HEK293 (cell line): ENCODE data around the gene SLC7A9.

Source experiments
- CTCF ChIA-PET: fragments of 350-600 bp; formaldehyde crosslinking; extraction: SDS; loops from one replicate; lab custom pipeline; 2021; ENCODE audit warnings: antibody characterized with exemption; lab: Yijun Ruan, JAX
- POLR2A ChIA-PET: fragments of 300-600 bp; formaldehyde crosslinking; extraction: SDS; loops from one replicate; lab custom pipeline; 2020; ENCODE audit warnings: antibody characterized with exemption, inconsistent platforms; lab: Yijun Ruan, JAX
- H3K27ac ChIP-seq: fragments of 200-500 bp; sonication (Bioruptor generic); 2 replicates; pipeline ENCODE4 v1.5.1; 2014; ENCODE audit warnings: low read depth, low read length, control low read depth, inconsistent platforms; ENCODE audit errors: extremely low read depth
- H3K36me3 ChIP-seq, 2 experiments: fragments of 200-500 bp in 1 of 2; sonication (Bioruptor generic) in 1 of 2; 1 replicate in 1 of 2; 2 replicates in 1 of 2; pipeline ENCODE4 v1.5.1; 2014 to 2017; ENCODE audit warnings: inconsistent platforms in 2 of 2, low read length in 2 of 2; ENCODE audit not compliant: control insufficient read depth in 2 of 2, insufficient read depth in 1 of 2
- H3K4me1 ChIP-seq: fragments of 200-500 bp; sonication (Bioruptor generic); 2 replicates; pipeline ENCODE4 v1.5.1; 2014; ENCODE audit warnings: mild to moderate bottlenecking, low read length, inconsistent platforms; ENCODE audit not compliant: control insufficient read depth, insufficient read depth
- H3K4me3 ChIP-seq: 2 replicates; pipeline ENCODE4 v1.5.1; 2011; ENCODE audit warnings: low read depth, mild to moderate bottlenecking, control low read depth, low read length, moderate library complexity
- H3K9me3 ChIP-seq: fragments of 200-500 bp; sonication (Bioruptor generic); 2 replicates; pipeline ENCODE4 v1.5.1; 2014; ENCODE audit warnings: low read depth, low read length, inconsistent platforms; ENCODE audit not compliant: control insufficient read depth, insufficient read depth
- KLF16 ChIP-seq: fragments of 450-650 bp; formaldehyde crosslinking; IDR thresholded peaks from 2 replicates; pipeline ENCODE4 v1.5.1; 2017; ENCODE audit warnings: missing biosample characterization, missing genetic modification characterization
- MEIS1 ChIP-seq: sonication (generic); formaldehyde crosslinking; IDR thresholded peaks from 2 replicates; pipeline ENCODE4 v1.8.1; 2022; ENCODE audit warnings: missing genetic modification reagents, mild to moderate bottlenecking, borderline replicate concordance
- PRDM4 ChIP-seq: fragments of 450-650 bp; formaldehyde crosslinking; IDR thresholded peaks from 2 replicates; pipeline ENCODE4 v1.5.1; 2017; ENCODE audit warnings: missing biosample characterization, missing genetic modification characterization
- SCRT2 ChIP-seq: fragments of 450-650 bp; formaldehyde crosslinking; IDR thresholded peaks from 2 replicates; pipeline ENCODE4 v1.5.1; 2016; ENCODE audit warnings: missing biosample characterization, missing genetic modification characterization
- ZBTB1 ChIP-seq: fragments of 450-650 bp; formaldehyde crosslinking; IDR thresholded peaks from 2 replicates; pipeline ENCODE4 v1.5.1; 2016; ENCODE audit warnings: missing biosample characterization, missing genetic modification characterization
- ZBTB10 ChIP-seq: fragments of 450-650 bp; formaldehyde crosslinking; IDR thresholded peaks from 2 replicates; pipeline ENCODE4 v1.5.1; 2016; ENCODE audit warnings: missing biosample characterization, missing genetic modification characterization
- ZBTB17 ChIP-seq: fragments of 450-650 bp; formaldehyde crosslinking; IDR thresholded peaks from 2 replicates; pipeline ENCODE4 v1.5.1; 2016; ENCODE audit warnings: missing biosample characterization, missing genetic modification characterization
- ZBTB7A ChIP-seq: fragments of 450-650 bp; formaldehyde crosslinking; IDR thresholded peaks from 2 replicates; pipeline ENCODE4 v1.5.1; 2016; ENCODE audit warnings: low read depth, missing biosample characterization, missing genetic modification characterization
- ZFHX2 ChIP-seq: fragments of 450-650 bp; formaldehyde crosslinking; conservative IDR thresholded peaks from 2 replicates; pipeline ENCODE4 v1.5.1; 2016; ENCODE audit warnings: missing biosample characterization, missing genetic modification characterization
- ZNF10 ChIP-seq: fragments of 450-650 bp; formaldehyde crosslinking; IDR thresholded peaks from 2 replicates; pipeline ENCODE4 v1.5.1; 2017; ENCODE audit warnings: missing biosample characterization, missing genetic modification characterization
- ZNF132 ChIP-seq: fragments of 450-650 bp; formaldehyde crosslinking; IDR thresholded peaks from 2 replicates; pipeline ENCODE4 v1.5.1; 2017; ENCODE audit warnings: missing biosample characterization, missing genetic modification characterization, borderline replicate concordance
- ZNF202 ChIP-seq: fragments of 450-650 bp; formaldehyde crosslinking; IDR thresholded peaks from 2 replicates; pipeline ENCODE4 v1.5.1; 2016; ENCODE audit warnings: missing biosample characterization, missing genetic modification characterization, borderline replicate concordance
- ZNF211 ChIP-seq: fragments of 450-650 bp; formaldehyde crosslinking; IDR thresholded peaks from 2 replicates; pipeline ENCODE4 v1.5.1; 2016; ENCODE audit warnings: low read depth, missing biosample characterization, missing genetic modification characterization
- ZNF280C ChIP-seq: fragments of 450-650 bp; formaldehyde crosslinking; IDR thresholded peaks from 2 replicates; pipeline ENCODE4 v1.5.1; 2016; ENCODE audit warnings: missing biosample characterization, missing genetic modification characterization
- ZNF37A ChIP-seq: fragments of 450-650 bp; IDR thresholded peaks from 2 replicates; pipeline ENCODE4 v1.5.1; 2018; ENCODE audit warnings: missing biosample characterization, missing genetic modification characterization
- ZNF391 ChIP-seq: fragments of 450-650 bp; formaldehyde crosslinking; IDR thresholded peaks from 2 replicates; pipeline ENCODE4 v1.5.1; 2016; ENCODE audit warnings: low read depth, missing biosample characterization, missing genetic modification characterization, borderline replicate concordance
- ZNF394 ChIP-seq: fragments of 450-650 bp; formaldehyde crosslinking; IDR thresholded peaks from 2 replicates; pipeline ENCODE4 v1.5.1; 2016; ENCODE audit warnings: missing biosample characterization, missing genetic modification characterization, mild to moderate bottlenecking, moderate library complexity, borderline replicate concordance
- ZNF514 ChIP-seq: fragments of 450-650 bp; formaldehyde crosslinking; IDR thresholded peaks from 2 replicates; pipeline ENCODE4 v1.5.1; 2016; ENCODE audit warnings: missing biosample characterization, missing genetic modification characterization
- ZNF624 ChIP-seq: fragments of 450-650 bp; formaldehyde crosslinking; IDR thresholded peaks from 2 replicates; pipeline ENCODE4 v1.5.1; 2017; ENCODE audit warnings: missing biosample characterization, missing genetic modification characterization
- ZNF701 ChIP-seq: fragments of 450-650 bp; formaldehyde crosslinking; IDR thresholded peaks from 2 replicates; pipeline ENCODE4 v1.5.1; 2016; ENCODE audit warnings: missing biosample characterization, missing genetic modification characterization
- ZNF792 ChIP-seq: fragments of 450-650 bp; formaldehyde crosslinking; IDR thresholded peaks from 2 replicates; pipeline ENCODE4 v1.5.1; 2016; ENCODE audit warnings: missing biosample characterization, missing genetic modification characterization
- TF ChIP-seq, protein P1 (sequence below): fragments of 450-650 bp; IDR thresholded peaks from 2 replicates; pipeline ENCODE4 v1.5.1; 2018; ENCODE audit warnings: missing biosample characterization, missing genetic modification characterization
- TF ChIP-seq, protein P2 (sequence below): fragments of 450-650 bp; formaldehyde crosslinking; IDR thresholded peaks from 2 replicates; pipeline ENCODE4 v1.5.1; 2017; ENCODE audit warnings: missing biosample characterization, missing genetic modification characterization
- TF ChIP-seq, protein P3 (sequence below): fragments of 450-650 bp; formaldehyde crosslinking; IDR thresholded peaks from 2 replicates; pipeline ENCODE4 v1.5.1; 2016; ENCODE audit warnings: missing biosample characterization, missing genetic modification characterization
- TF ChIP-seq, protein P4 (sequence below): fragments of 450-650 bp; formaldehyde crosslinking; IDR thresholded peaks from 2 replicates; pipeline ENCODE4 v1.5.0; 2017; ENCODE audit warnings: missing biosample characterization, missing genetic modification characterization, borderline replicate concordance

The SLC7A9 gene

DNA sequence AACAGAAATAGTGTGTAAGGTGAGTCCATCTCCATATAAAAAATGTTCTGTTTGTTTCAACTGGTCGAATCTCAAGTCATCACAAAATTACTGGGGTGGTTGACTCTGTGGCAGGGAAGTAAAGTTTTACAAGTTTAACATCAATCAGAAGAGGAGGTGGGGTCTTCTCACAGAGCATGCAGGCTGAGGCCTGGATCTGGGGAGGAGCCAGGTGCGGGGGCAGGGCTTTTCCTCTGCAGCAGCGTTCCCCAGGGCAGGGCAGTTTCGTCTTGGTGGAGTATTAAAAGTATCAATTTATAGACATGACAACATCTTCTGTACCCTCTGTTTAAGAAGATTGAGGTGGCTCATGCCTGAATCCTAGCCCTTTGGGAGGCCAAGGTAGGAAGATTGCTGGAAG, 68.8 kb downstream of the SLC7A9 start:
- H3K27ac ChIP-seq: no peak overlapping the region
- CTCF ChIA-PET: no interaction called here
- no peaks in the 10 kb centered on the region for H3K9me3 ChIP-seq
- H3K4me3 ChIP-seq: no peak overlapping the region
- H3K4me1 ChIP-seq: no peaks in the 10 kb centered on the region; the same call in 1 of the 2 replicates
- H3K36me3 ChIP-seq: no peaks in the 10 kb centered on the region; a peak in 1 of 3 replicates
- POLR2A ChIA-PET: no interaction called here
- TF ChIP-seq ZNF37A (tag by site-specific recombination): no peak
- TF ChIP-seq ZBTB1 (tag by site-specific recombination): no peak
- 0 out of 2 replicates have a peak, but pooled peaks have one; percentile 20 for TF ChIP-seq PRDM4 (tag by site-specific recombination)
- TF ChIP-seq ZNF624 (tag by site-specific recombination): no peak
- TF ChIP-seq, protein P1, sequence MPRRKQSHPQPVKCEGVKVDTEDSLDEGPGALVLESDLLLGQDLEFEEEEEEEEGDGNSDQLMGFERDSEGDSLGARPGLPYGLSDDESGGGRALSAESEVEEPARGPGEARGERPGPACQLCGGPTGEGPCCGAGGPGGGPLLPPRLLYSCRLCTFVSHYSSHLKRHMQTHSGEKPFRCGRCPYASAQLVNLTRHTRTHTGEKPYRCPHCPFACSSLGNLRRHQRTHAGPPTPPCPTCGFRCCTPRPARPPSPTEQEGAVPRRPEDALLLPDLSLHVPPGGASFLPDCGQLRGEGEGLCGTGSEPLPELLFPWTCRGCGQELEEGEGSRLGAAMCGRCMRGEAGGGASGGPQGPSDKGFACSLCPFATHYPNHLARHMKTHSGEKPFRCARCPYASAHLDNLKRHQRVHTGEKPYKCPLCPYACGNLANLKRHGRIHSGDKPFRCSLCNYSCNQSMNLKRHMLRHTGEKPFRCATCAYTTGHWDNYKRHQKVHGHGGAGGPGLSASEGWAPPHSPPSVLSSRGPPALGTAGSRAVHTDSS (tag by site-specific recombination): no peak
- TF ChIP-seq, protein P2, sequence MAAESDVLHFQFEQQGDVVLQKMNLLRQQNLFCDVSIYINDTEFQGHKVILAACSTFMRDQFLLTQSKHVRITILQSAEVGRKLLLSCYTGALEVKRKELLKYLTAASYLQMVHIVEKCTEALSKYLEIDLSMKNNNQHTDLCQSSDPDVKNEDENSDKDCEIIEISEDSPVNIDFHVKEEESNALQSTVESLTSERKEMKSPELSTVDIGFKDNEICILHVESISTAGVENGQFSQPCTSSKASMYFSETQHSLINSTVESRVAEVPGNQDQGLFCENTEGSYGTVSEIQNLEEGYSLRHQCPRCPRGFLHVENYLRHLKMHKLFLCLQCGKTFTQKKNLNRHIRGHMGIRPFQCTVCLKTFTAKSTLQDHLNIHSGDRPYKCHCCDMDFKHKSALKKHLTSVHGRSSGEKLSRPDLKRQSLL (tag by site-specific recombination): no peak
- TF ChIP-seq ZNF132 (tag by site-specific recombination): no peak
- TF ChIP-seq, protein P3, sequence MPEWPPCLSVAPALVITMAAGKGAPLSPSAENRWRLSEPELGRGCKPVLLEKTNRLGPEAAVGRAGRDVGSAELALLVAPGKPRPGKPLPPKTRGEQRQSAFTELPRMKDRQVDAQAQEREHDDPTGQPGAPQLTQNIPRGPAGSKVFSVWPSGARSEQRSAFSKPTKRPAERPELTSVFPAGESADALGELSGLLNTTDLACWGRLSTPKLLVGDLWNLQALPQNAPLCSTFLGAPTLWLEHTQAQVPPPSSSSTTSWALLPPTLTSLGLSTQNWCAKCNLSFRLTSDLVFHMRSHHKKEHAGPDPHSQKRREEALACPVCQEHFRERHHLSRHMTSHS (tag by site-specific recombination): no peak
- TF ChIP-seq KLF16: no peak
- no peak for TF ChIP-seq ZNF514
- no peak for TF ChIP-seq MEIS1 (CRISPR knock-in tag)
- TF ChIP-seq ZNF10: no peak
- no peak for TF ChIP-seq ZNF202 (tag by site-specific recombination)
- no peak for TF ChIP-seq ZNF211
- no peak for TF ChIP-seq ZBTB10 (tag by site-specific recombination)
- no peak for TF ChIP-seq ZBTB7A (tag by site-specific recombination)
- TF ChIP-seq ZNF701 (tag by site-specific recombination): no peak
- no peak for TF ChIP-seq ZNF391 (tag by site-specific recombination)
- TF ChIP-seq SCRT2: no peak
- 0 out of 2 replicates have a peak, but pooled peaks have one; percentile 43 for TF ChIP-seq ZNF792 (tag by site-specific recombination)
- TF ChIP-seq, protein P4, sequence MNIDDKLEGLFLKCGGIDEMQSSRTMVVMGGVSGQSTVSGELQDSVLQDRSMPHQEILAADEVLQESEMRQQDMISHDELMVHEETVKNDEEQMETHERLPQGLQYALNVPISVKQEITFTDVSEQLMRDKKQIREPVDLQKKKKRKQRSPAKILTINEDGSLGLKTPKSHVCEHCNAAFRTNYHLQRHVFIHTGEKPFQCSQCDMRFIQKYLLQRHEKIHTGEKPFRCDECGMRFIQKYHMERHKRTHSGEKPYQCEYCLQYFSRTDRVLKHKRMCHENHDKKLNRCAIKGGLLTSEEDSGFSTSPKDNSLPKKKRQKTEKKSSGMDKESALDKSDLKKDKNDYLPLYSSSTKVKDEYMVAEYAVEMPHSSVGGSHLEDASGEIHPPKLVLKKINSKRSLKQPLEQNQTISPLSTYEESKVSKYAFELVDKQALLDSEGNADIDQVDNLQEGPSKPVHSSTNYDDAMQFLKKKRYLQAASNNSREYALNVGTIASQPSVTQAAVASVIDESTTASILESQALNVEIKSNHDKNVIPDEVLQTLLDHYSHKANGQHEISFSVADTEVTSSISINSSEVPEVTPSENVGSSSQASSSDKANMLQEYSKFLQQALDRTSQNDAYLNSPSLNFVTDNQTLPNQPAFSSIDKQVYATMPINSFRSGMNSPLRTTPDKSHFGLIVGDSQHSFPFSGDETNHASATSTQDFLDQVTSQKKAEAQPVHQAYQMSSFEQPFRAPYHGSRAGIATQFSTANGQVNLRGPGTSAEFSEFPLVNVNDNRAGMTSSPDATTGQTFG (tag by site-specific recombination): no peak
- TF ChIP-seq ZNF394 (tag by site-specific recombination): no peak
- no peak for TF ChIP-seq ZBTB17 (tag by site-specific recombination)
- TF ChIP-seq ZNF280C (tag by site-specific recombination): no peak
- peak; percentile 21; the same call in 1 of the 2 replicates for TF ChIP-seq ZFHX2
